SU-DHL-6 (cell line): ENCODE measurements around the gene CHD1L.

Experiments
- H2AFZ ChIP-seq: fragments of 200-600 bp; sonication (generic); 2 replicates; pipeline ENCODE4 v1.6.1; 2014; ENCODE audit warnings: low read depth, mild to moderate bottlenecking, moderate library complexity, mixed read lengths, antibody characterized with exemption, low read length; ENCODE audit not compliant: severe bottlenecking
- H3F3A ChIP-seq: fragments of 200-600 bp; shearing (Covaris generic); 2 replicates; pipeline ENCODE4 v1.6.0; 2016; ENCODE audit warnings: antibody characterized with exemption, mild to moderate bottlenecking; ENCODE audit not compliant: insufficient read depth
- H3K27ac ChIP-seq: fragments of 200-600 bp; sonication (generic); 2 replicates; pipeline ENCODE4 v1.5.1; 2016; ENCODE audit warnings: low read depth, mild to moderate bottlenecking, low read length, moderate library complexity, mixed read lengths
- H3K27me3 ChIP-seq: fragments of 200-600 bp; sonication (generic), shearing (Covaris generic); 2 replicates; pipeline ENCODE4 v1.6.0; 2014; ENCODE audit warnings: mild to moderate bottlenecking, low read length
- H3K36me3 ChIP-seq: fragments of 200-600 bp; sonication (generic); 2 replicates; pipeline ENCODE4 v1.6.1; 2014; ENCODE audit warnings: mild to moderate bottlenecking, low read length, mixed read lengths
- H3K4me2 ChIP-seq: fragments of 300-600, 200-600 bp; shearing (Covaris generic), sonication (generic); 2 replicates; pipeline ENCODE4 v1.6.0; 2014; ENCODE audit warnings: low read length, low read depth, mild to moderate bottlenecking; ENCODE audit not compliant: poor library complexity, severe bottlenecking
- H3K4me3 ChIP-seq: fragments of 200-600 bp; sonication (generic); 2 replicates; pipeline ENCODE4 v1.5.1; 2014; ENCODE audit warnings: antibody characterized with exemption, low read length, mild to moderate bottlenecking, mixed read lengths; ENCODE audit not compliant: insufficient read depth, poor library complexity, severe bottlenecking
- H3K79me2 ChIP-seq: fragments of 200-600 bp; sonication (generic); 2 replicates; pipeline ENCODE4 v1.6.1; 2014; ENCODE audit warnings: mild to moderate bottlenecking, low read length, moderate library complexity; ENCODE audit not compliant: insufficient read depth
- H3K9ac ChIP-seq: fragments of 200-600 bp; sonication (generic); 2 replicates; pipeline ENCODE4 v1.7.0; 2014; ENCODE audit warnings: mild to moderate bottlenecking, low read length
- H3K9me2 ChIP-seq: fragments of 200-600 bp; sonication (generic); replicated peaks from 2 replicates; pipeline ENCODE4 v1.6.1; 2014; ENCODE audit warnings: low read length; ENCODE audit not compliant: insufficient read depth
- H3K9me3 ChIP-seq: fragments of 200-600 bp; sonication (generic); 2 replicates; pipeline ENCODE4 v1.6.1; 2014; ENCODE audit warnings: low read length, mixed read lengths; ENCODE audit not compliant: insufficient read depth
- H4K20me1 ChIP-seq: fragments of 200-600 bp; sonication (generic); 2 replicates; pipeline ENCODE4 v1.6.1; 2014; ENCODE audit warnings: low read depth, mild to moderate bottlenecking, antibody characterized with exemption, low read length, moderate library complexity, mixed read lengths
- EZH2phosphoT487 ChIP-seq: fragments of 200-600 bp; sonication (generic), shearing (Covaris generic); conservative IDR thresholded peaks from 2 replicates; pipeline ENCODE4 v1.6.1; 2018; ENCODE audit warnings: mild to moderate bottlenecking, antibody characterized with exemption, low read length, moderate library complexity, mixed read lengths
- TF ChIP-seq, protein P1 (sequence below): fragments of 200-600 bp; sonication (generic); IDR thresholded peaks from one replicate; pipeline ENCODE4 v1.5.1; 2017; ENCODE audit warnings: antibody characterized with exemption, mild to moderate bottlenecking, low read length, moderate library complexity; ENCODE audit not compliant: insufficient read depth, poor library complexity, severe bottlenecking

The CHD1L gene

GRCh38 chr1:147245586-147246021 is 3.1 kb downstream of the CHD1L start:
- Histone ChIP-seq H3K36me3 (0 out of 2 replicates have a peak, but pooled peaks cover 4% of the 10 kb centered on the region), H3K9me3 (no peaks in the 10 kb centered on the region), H2AFZ (no peak overlapping the region), H3K9ac (no peak overlapping the region), H3K9me2 (no peaks in the 10 kb centered on the region), H3K27ac (no peak overlapping the region), H3K4me2 (no peak overlapping the region), H3K79me2 (peaks cover 78% of the 10 kb centered on the region), H4K20me1 (peaks cover 27% of the 10 kb centered on the region), H3F3A (no peaks in the 10 kb centered on the region), H3K27me3 (no peaks in the 10 kb centered on the region), H3K4me3 (no peak overlapping the region)
- no peak for TF ChIP-seq EZH2phosphoT487
- TF ChIP-seq, protein P1, sequence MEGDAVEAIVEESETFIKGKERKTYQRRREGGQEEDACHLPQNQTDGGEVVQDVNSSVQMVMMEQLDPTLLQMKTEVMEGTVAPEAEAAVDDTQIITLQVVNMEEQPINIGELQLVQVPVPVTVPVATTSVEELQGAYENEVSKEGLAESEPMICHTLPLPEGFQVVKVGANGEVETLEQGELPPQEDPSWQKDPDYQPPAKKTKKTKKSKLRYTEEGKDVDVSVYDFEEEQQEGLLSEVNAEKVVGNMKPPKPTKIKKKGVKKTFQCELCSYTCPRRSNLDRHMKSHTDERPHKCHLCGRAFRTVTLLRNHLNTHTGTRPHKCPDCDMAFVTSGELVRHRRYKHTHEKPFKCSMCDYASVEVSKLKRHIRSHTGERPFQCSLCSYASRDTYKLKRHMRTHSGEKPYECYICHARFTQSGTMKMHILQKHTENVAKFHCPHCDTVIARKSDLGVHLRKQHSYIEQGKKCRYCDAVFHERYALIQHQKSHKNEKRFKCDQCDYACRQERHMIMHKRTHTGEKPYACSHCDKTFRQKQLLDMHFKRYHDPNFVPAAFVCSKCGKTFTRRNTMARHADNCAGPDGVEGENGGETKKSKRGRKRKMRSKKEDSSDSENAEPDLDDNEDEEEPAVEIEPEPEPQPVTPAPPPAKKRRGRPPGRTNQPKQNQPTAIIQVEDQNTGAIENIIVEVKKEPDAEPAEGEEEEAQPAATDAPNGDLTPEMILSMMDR = no peak

DNA sequence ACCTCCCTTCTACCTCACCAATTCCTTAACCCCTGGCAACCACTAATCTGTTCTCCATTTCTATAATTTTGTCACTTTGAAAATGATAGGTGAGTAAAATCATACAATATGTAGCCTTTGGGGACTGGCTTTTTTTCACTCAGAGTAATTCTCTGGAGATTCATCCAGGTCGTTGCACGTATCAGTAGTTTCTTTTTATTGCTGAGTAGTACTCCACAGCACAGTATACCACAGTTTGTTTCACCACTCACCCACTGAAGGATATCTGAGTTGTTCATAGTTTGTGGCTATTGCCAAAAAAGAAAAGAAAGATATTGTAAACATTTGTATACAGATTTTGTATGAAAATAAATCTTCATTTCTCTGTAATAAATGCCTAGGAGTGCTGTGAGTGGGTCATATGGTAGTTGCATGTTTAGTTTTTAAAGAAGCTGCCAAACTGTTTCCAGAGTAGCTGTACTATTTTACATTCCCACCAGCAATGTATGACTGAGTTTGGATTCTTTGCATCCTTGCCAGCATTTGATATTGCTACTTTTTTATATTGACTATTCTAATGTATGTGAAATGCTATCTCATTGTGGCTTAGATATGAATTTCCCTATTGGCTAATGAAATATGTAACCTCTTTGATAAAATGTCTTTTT is 3.7 kb downstream of the CHD1L start:
- TF ChIP-seq, protein P1 = no peak
- TF ChIP-seq EZH2phosphoT487 = no peak
- H3K9me2 ChIP-seq = no peaks in the 10 kb centered on the region
- no peak overlapping the region for H3K9ac ChIP-seq
- no peak overlapping the region for H2AFZ ChIP-seq
- H3K27ac ChIP-seq = no peak overlapping the region
- no peaks in the 10 kb centered on the region for H3K9me3 ChIP-seq
- H3F3A ChIP-seq = no peaks in the 10 kb centered on the region
- no peaks in the 10 kb centered on the region for H3K27me3 ChIP-seq
- peaks cover 27% of the 10 kb centered on the region for H4K20me1 ChIP-seq
- no peak overlapping the region for H3K4me3 ChIP-seq
- H3K4me2 ChIP-seq = peak overlapping the region; percentile 43
- peaks cover 84% of the 10 kb centered on the region for H3K79me2 ChIP-seq
- 0 out of 2 replicates have a peak, but pooled peaks cover 4% of the 10 kb centered on the region for H3K36me3 ChIP-seq

- Histone ChIP-seq H3K36me3 (0 out of 2 replicates have a peak, but pooled peaks cover 4% of the 10 kb centered on the region), H4K20me1 (peaks cover 30% of the 10 kb centered on the region), H3K9me2 (no peaks in the 10 kb centered on the region), H3F3A (no peaks in the 10 kb centered on the region), H3K9ac (no peak overlapping the region), H3K27me3 (no peaks in the 10 kb centered on the region), H3K4me3 (peak overlapping the region; percentile 13), H3K27ac (no peak overlapping the region), H3K4me2 (peak overlapping the region; percentile 43), H3K9me3 (no peaks in the 10 kb centered on the region), H3K79me2 (peaks cover 92% of the 10 kb centered on the region), H2AFZ (no peak overlapping the region)
- TF ChIP-seq EZH2phosphoT487 = no peak
- TF ChIP-seq, protein P1 = no peak
Observed at GRCh38 chr1:147246910-147247655, 4.6 kb downstream of the CHD1L start.
